Stimulated activated CD4-positive, alpha-beta T cell treated with anti-CD3 and anti-CD28 coated beads, Interleukin-1b, Interleukin-23, amount 100 ng/mL, for 24 hours (primary cell): Measurements from ENCODE around the gene MAP4K3.
"Not testable (repeated sequence)": the region's sequence is repeated elsewhere in the genome, so short reads cannot be mapped to it uniquely, and the experiment has no call there.

ENCODE experiments used
- DNase-seq, 4 experiments: peaks; one replicate each; pipeline ENCODE4 v3.0.0-alpha.2; 2020; ENCODE audit warnings: low read depth in 4 of 4, low spot score in 1 of 4

MAP4K3 gene

DNA sequence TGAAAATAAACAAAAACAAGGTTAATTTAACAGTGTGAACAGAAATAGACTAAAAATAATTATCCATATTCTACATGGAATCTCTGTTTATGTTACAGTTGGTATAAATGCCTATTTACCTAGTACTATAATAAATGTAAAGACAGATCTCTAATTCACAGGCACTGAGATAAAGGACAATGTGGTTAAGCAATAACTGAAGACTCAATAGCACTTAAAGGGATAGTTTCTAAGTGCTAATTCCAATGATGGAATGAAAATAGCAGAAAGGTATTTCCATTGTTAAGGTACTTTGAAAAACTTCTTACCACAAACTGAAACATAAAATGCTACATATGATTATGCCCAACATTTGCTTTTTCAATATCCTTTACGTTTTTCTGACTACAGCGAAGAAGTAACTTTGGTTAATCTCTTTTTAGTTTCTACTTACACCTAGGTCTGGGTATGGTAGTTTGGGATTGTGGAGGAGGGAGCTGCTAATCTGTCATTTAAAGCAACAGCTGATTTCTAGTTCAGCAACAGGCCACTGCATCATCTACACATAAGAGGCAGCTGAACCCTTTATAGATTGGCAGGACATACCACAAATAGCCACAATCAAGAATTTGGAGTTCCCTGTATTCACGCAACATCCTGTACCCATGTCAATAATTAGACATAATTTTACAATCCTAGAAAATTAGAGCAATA, 27.2 kb downstream of the MAP4K3 start:
- DNase-seq: no peak

- no peak for DNase-seq
Observed at GRCh38 chr2:39408351-39409136, 28.5 kb downstream of the MAP4K3 start.

GRCh38 chr2:39407516-39408296, 29.4 kb downstream of the MAP4K3 start:
- no peak for DNase-seq

DNA sequence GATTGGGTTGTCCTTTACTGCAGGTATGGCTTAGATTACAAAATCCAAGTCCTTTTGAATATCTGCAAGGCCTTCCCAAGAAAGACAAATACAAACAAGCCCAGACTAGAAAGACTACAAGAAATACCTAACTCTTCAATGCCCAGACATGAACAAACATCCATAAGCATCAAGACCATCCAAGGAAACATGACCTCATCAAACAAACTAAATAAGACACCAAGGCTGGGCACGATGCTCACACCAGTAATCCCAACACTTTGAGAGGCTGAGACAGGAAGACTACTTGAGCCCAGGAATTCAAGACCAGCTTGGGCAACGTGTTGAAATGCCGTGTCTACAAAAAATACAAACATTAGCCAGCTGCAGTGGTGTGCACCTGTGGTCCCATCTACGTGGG, 31.7 kb downstream of the MAP4K3 start:
- DNase-seq: no peak

- DNase-seq: no peak
Observed at GRCh38 chr2:39403311-39403710, 33.8 kb downstream of the MAP4K3 start.

DNA sequence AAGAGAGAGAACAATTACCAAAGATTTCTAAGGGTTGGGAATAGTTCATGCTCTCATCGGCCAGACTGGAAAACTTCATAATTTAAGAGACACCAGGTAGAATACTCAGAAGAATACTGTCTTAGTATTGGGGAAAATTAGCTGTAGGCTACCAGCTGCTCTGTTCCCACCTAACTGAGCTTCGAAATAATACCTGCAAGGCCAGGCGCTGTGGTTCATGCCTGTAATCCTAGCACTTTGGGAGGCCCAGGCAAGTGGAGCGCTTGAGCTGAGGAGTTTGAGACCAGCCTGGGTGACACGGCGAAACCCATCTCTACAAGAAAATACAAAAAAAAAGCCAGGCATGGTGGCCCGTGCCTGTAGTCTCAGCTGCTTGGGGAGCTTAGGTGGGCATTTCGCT, 35.8 kb downstream of the MAP4K3 start:
- no peak for DNase-seq

DNA sequence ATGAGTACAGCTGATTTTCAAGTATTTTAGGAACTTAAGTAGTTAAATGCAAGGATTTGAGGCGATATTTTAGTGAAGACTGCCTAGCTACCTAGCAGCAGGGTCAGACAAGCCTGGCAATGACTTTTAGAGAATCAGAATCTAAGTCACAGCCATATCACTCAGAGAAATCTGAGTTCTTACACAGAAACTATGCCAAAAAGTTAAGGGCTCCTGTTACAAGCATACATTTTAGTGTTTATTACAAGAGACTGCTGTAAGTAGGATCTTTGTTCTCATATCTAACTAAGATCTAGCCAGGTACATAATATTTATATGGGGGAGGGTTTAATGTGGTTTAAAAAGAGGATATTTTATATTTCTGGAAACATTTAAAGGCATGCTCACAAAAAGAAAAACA, 37.5 kb downstream of the MAP4K3 start:
- DNase-seq: no peak

GRCh38 chr2:39395313-39395712, 41.8 kb downstream of the MAP4K3 start:
- DNase-seq: no peak

- no peak for DNase-seq
Observed at GRCh38 chr2:39394516-39394961, 42.5 kb downstream of the MAP4K3 start.

- no peak for DNase-seq
Observed at GRCh38 chr2:39392672-39393071, 44.4 kb downstream of the MAP4K3 start.

- DNase-seq: no peak
Observed at GRCh38 chr2:39390216-39390615, 46.9 kb downstream of the MAP4K3 start.

DNA sequence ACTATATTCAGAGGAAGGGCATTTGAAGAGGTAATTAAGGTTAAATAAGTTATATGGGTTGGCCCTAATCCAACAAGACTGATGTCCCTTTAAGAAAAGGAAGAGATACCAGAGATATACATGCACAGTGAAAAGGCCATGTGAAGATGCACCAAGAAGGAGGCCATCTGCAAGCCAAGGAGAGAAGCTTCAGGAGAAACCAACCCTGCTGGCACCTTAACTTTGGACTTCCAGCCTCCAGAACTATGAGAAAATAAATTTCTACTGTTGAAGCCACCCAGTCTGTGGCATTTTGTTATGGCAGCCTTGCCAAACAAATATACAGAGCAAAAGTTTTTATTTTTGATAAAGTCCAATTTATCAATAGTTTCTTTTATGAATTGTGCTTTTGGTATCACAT, 51.0 kb downstream of the MAP4K3 start:
- DNase-seq: no peak

- DNase-seq: no peak
Observed at GRCh38 chr2:39385172-39385571, 51.9 kb downstream of the MAP4K3 start.

DNA sequence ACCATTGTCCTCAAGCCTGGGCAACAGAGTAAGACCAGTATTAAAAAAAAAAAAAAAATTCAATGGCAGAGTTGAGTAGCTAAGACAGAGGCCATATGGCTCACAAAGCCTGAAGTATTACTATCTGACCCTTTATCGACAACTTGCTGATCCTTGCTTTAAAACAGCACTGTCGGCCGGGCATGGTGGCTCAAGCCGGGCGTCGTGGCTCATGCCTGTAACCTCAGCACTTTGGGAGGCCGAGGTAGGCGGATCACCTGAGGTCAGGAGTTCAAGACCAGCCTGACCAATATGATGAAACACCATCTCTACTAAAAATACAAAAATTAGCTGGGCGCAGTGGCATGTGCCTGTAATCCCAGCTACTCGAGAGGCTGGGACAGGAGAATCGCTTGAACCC, 53.0 kb downstream of the MAP4K3 start:
- DNase-seq: not testable (repeated sequence)

DNA sequence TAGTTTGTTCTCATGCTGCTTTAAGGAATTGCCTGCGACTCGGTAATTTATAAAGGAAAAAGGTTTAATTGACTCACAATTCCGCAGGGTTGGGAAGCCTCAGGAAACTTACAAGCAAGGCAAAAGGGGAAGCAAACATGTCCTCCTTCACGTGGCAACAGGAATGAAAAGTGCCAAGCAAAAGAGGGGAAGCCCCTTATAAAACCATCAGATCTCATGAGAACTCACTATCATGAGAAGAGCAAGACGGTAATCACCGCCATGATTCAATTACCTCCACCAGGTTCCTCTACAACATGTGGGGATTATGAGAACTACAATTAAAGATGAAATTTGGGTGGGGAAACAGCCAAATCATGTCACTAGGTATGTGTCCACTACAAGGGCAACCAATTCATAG, 53.9 kb downstream of the MAP4K3 start:
- no peak for DNase-seq

DNA sequence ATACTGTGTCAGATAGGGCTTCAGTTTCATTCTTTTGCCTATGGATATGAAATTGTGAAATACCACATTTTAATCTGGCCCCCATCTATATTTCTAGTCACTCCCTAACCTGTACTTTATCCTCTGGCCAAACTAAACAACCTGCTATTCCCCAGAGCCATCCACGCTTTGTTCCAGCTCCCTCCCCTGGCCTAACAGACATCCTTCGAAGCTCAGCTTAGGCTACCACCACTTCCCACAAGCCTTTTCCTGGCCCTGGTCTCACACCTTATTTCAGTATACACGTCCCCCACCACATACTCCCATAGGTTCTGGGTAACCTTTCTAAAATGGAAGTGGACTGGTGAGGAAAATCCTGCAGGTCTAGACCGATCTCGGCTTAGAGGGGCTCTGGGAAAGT, 55.4 kb downstream of the MAP4K3 start:
- no peak for DNase-seq

- no peak for DNase-seq
Observed at GRCh38 chr2:39380525-39381150, 56.4 kb downstream of the MAP4K3 start.

DNA sequence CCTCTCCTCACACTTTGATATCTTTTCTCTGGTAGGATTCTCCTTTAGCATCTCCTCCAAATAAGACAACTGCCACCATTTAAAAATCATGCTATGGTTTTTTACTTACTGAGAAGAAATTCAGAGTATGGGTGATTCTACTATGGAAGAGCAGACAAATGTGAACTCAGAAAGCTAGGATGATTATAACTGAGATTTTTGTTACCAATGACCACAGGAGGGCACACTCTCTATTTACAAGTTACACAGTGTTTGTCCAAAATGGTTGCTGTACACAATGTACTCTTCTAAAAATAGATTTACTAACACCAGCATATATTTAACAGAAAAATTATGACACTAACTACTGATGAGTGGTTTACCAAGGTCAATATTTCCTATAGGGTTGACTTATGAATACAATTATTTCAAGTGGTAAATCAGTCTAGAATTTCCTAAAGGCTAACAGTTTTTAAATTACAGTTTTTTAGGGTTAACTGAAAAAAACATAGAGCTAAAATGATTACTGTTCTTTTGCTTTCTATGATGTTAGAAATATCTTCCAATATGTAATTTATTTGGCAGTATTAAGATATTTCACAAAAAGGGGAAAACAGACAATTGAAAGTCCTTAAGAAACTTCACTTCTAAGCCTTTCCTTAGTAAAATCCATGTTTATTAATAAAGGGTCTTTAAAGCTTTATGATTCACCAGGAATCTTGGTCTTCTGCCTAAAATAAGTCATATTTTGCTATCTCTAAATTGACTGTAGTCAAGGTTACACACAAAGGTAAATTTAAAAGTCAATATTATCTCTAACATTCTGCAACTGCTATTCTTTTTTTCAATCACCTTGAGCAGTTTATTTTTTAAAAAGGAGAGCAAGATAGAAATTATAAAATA, 57.2 kb downstream of the MAP4K3 start:
- DNase-seq: no peak

- no peak for DNase-seq
Observed at GRCh38 chr2:39378968-39379367, 58.1 kb downstream of the MAP4K3 start.

- DNase-seq: peak in 1 of 4 experiments; percentile 8
Observed at GRCh38 chr2:39377226-39377939, 59.7 kb downstream of the MAP4K3 start.
